ENCODE measurements around the gene AKAP1.

- no peak for TF ChIP-seq CTCF (IDR thresholded peaks at IDR 0.05 in 4 of 5, conservative IDR thresholded peaks at IDR 0.05 in 1 of 5)
- no peak for TF ChIP-seq POLR2A (IDR thresholded peaks at IDR 0.05)
These were observed 5.6 kb downstream of the AKAP1 start for GRCh38 chr17:57090560-57091185.

All from gastrocnemius medialis (tissue), 4 donors.